ENCODE results near the gene PIP5KL1.

PIP5KL1 gene

DNA sequence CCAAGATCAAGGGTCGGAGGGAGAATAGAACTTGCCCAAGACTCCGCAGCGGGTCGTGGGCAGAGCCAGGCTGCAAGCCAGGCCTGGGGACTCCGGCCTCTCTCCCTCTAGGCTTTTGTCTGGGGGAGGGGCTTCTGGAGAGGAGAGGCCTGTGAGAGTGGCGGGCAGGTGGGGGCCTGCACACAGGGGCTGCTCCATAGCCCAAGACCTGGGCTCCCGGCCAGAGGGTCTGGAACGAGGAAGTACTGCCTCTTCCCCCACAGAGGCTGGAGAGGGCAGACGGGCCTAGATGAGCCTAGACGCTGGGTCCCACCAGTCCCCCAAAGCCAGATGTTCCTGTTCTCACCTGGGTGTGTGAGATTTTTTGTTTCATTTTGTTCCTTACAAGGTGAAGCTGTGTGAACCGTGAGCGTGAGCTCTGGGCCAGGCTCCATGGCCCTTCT, 26.0 kb downstream of the PIP5KL1 start:
- no peaks in the 10 kb centered on the region for H4K20me1 ChIP-seq (ENCODE audit: insufficient read depth, low read length, poor library complexity, severe bottlenecking)
- no peaks in the 10 kb centered on the region for H3K36me3 ChIP-seq (ENCODE audit: insufficient read depth, low read length)
- peak overlapping the region; percentile 45 for H3K4me3 ChIP-seq (ENCODE audit: low read length, poor library complexity, severe bottlenecking)
- TF ChIP-seq, protein P1, sequence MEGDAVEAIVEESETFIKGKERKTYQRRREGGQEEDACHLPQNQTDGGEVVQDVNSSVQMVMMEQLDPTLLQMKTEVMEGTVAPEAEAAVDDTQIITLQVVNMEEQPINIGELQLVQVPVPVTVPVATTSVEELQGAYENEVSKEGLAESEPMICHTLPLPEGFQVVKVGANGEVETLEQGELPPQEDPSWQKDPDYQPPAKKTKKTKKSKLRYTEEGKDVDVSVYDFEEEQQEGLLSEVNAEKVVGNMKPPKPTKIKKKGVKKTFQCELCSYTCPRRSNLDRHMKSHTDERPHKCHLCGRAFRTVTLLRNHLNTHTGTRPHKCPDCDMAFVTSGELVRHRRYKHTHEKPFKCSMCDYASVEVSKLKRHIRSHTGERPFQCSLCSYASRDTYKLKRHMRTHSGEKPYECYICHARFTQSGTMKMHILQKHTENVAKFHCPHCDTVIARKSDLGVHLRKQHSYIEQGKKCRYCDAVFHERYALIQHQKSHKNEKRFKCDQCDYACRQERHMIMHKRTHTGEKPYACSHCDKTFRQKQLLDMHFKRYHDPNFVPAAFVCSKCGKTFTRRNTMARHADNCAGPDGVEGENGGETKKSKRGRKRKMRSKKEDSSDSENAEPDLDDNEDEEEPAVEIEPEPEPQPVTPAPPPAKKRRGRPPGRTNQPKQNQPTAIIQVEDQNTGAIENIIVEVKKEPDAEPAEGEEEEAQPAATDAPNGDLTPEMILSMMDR (conservative IDR thresholded peaks at IDR 0.05; ENCODE audit: low read length) = no peak
- no peak for TF ChIP-seq EZH2phosphoT487 (IDR thresholded peaks at IDR 0.05; ENCODE audit: borderline replicate concordance)
- H3K79me2 ChIP-seq (ENCODE audit: insufficient read depth, low read length) = no peaks in the 10 kb centered on the region
- H3F3A ChIP-seq (ENCODE audit: low read depth) = peaks cover 7% of the 10 kb centered on the region
- H3K4me2 ChIP-seq (ENCODE audit: low read depth, low read length, poor library complexity, severe bottlenecking) = peak overlapping the region; percentile 78
- H3K9me2 ChIP-seq (replicated peaks; ENCODE audit: low read depth, low read length) = no peaks in the 10 kb centered on the region
- peaks cover 47% of the 10 kb centered on the region for H3K4me1 ChIP-seq (ENCODE audit: insufficient read depth, low read length, poor library complexity, severe bottlenecking)
- H3K9ac ChIP-seq (ENCODE audit: low read depth, low read length, poor library complexity, severe bottlenecking) = peak overlapping the region; percentile 69
- no peaks in the 10 kb centered on the region for H3K9me3 ChIP-seq (ENCODE audit: insufficient read depth, low read depth, low read length)
- H2AFZ ChIP-seq (ENCODE audit: low read length) = no peak overlapping the region
- no peaks in the 10 kb centered on the region for H3K27me3 ChIP-seq (ENCODE audit: insufficient read depth, low read length, poor library complexity, severe bottlenecking)

DNA sequence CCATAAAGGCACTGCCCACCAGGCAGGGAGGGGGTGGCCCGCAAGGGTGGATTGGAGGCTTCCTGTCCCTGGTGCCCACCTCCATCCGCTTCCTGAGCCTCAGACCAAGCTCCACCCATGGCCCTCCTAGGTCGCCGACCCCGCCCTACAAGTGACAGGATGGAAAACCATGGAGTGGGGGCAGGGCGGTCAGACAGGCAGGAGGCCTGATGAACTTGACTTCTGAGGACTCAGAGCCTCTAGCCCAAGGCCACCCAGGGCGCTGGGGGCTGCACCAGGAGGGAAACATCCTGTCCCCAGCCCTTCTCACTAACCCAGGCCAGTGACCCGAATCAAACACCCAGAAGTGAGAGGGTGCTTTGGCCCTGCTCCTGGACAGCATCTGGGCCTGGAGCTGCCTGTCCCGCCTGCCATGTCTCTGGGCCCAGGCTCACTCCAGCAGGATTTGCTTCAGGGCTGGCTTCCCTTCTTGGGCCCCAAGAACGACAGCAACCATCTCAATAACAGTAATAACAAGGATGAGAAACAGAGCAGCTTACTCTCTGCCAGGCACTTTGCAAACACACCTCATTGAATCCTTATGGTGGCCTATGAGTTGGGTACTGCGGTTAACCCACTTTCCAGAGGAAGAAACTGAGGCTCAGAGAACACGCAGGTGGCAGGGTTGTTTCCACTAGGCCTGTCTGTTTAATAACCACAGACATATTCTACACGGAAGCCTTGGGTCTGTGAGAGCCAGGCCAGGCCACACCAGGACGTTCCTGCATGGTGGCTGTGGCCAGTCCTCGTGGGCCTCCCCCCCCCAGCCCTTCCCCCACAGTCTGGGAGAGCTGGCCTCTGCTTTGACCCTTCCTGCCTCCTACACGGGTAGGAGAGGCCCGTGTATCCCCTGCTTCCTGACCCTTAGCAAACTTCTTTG, 26.8 kb downstream of the PIP5KL1 start:
- Histone ChIP-seq H3K4me2 (ENCODE audit: low read depth, low read length, poor library complexity, severe bottlenecking) (peak overlapping the region; percentile 78), H3K36me3 (ENCODE audit: insufficient read depth, low read length) (no peaks in the 10 kb centered on the region), H3K9me3 (ENCODE audit: insufficient read depth, low read depth, low read length) (no peaks in the 10 kb centered on the region), H3K4me3 (ENCODE audit: low read length, poor library complexity, severe bottlenecking) (peak overlapping the region; percentile 63), H2AFZ (ENCODE audit: low read length) (peak overlapping the region; percentile 52; the same call in 1 of the 2 replicates), H3K9me2 (replicated peaks; ENCODE audit: low read depth, low read length) (no peaks in the 10 kb centered on the region), H3K79me2 (ENCODE audit: insufficient read depth, low read length) (peaks cover 4% of the 10 kb centered on the region; the same call in 1 of the 2 replicates), H3K4me1 (ENCODE audit: insufficient read depth, low read length, poor library complexity, severe bottlenecking) (peaks cover 49% of the 10 kb centered on the region), H3F3A (ENCODE audit: low read depth) (peaks cover 7% of the 10 kb centered on the region), H3K9ac (ENCODE audit: low read depth, low read length, poor library complexity, severe bottlenecking) (peak overlapping the region; percentile 69), H4K20me1 (ENCODE audit: insufficient read depth, low read length, poor library complexity, severe bottlenecking) (peaks cover 2% of the 10 kb centered on the region), H3K27me3 (ENCODE audit: insufficient read depth, low read length, poor library complexity, severe bottlenecking) (no peaks in the 10 kb centered on the region)
- TF ChIP-seq, protein P1 (conservative IDR thresholded peaks at IDR 0.05; ENCODE audit: low read length) = no peak
- TF ChIP-seq EZH2phosphoT487 (IDR thresholded peaks at IDR 0.05; ENCODE audit: borderline replicate concordance) = no peak

DNA sequence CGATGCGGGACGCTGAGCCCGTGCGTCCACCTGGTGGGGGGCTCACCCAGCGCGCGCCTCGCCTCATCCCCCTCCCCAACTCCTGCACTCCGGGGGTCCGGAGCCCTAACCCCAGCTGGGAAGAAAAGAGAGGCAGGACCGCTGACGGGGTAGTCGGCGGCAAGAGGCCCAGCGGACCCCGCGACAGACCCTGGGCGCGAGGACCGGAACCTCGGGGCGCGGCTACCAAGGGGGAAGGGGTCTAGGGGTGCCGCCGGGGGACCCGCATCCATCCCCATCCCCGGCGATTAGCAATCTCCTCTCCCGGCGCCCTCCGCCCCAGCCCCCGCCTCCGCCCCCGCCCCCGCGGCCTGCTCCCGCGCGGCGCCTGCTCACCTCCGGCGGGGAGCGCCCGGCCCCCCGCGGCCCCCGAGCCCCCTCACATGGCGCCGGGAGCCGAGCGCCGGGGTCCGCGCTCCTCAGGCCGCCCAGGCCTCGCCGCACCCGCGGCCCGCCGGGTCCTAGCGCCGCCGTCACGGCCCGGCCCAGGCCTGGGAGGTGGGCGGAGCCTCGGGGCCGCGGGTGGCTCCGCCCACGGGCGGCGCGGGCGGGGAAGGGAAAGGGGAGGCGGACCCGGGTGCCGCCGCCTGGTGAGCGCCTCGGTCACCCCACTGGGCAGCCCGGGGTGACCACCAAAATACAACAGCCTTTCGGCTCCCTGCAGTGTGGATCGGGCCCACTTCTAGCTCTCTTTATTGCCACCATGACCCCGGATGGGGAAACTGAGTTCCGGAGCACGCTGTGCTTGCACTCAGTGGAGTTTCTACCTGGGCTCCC, 31.2 kb downstream of the PIP5KL1 start, which contains the start of gene ST6GALNAC6:
ST6GALNAC6 (minus strand) TSS at position 476 of the 816 bp plus-strand sequence. CDS start 1,622 bp downstream, outside the sequence.
- Histone ChIP-seq H3K36me3 (ENCODE audit: insufficient read depth, low read length) (peaks cover 18% of the 10 kb centered on the region; the same call in 1 of the 2 replicates), H3K4me2 (ENCODE audit: low read depth, low read length, poor library complexity, severe bottlenecking) (peak within 1 kb of the TSS; percentile 86), H3K9me3 (ENCODE audit: insufficient read depth, low read depth, low read length) (no peaks in the 10 kb centered on the region), H3K4me3 (ENCODE audit: low read length, poor library complexity, severe bottlenecking) (peak within 1 kb of the TSS; percentile 91), H3K4me1 (ENCODE audit: insufficient read depth, low read length, poor library complexity, severe bottlenecking) (peaks cover 31% of the 10 kb centered on the region), H3K9ac (ENCODE audit: low read depth, low read length, poor library complexity, severe bottlenecking) (peak within 1 kb of the TSS; percentile 81), H3K79me2 (ENCODE audit: insufficient read depth, low read length) (peaks cover 10% of the 10 kb centered on the region; the same call in 1 of the 2 replicates), H3K27me3 (ENCODE audit: insufficient read depth, low read length, poor library complexity, severe bottlenecking) (no peaks in the 10 kb centered on the region), H3F3A (ENCODE audit: low read depth) (no peaks in the 10 kb centered on the region; the same call in 1 of the 2 replicates), H3K9me2 (replicated peaks; ENCODE audit: low read depth, low read length) (no peaks in the 10 kb centered on the region), H4K20me1 (ENCODE audit: insufficient read depth, low read length, poor library complexity, severe bottlenecking) (peaks cover 14% of the 10 kb centered on the region), H2AFZ (ENCODE audit: low read length) (peak within 1 kb of the TSS; percentile 80)
- TF ChIP-seq, protein P1 (conservative IDR thresholded peaks at IDR 0.05; ENCODE audit: low read length) = no peak
- no peak for TF ChIP-seq EZH2phosphoT487 (IDR thresholded peaks at IDR 0.05; ENCODE audit: borderline replicate concordance)
